Measurements from ENCODE around the gene CDH15.

DNA sequence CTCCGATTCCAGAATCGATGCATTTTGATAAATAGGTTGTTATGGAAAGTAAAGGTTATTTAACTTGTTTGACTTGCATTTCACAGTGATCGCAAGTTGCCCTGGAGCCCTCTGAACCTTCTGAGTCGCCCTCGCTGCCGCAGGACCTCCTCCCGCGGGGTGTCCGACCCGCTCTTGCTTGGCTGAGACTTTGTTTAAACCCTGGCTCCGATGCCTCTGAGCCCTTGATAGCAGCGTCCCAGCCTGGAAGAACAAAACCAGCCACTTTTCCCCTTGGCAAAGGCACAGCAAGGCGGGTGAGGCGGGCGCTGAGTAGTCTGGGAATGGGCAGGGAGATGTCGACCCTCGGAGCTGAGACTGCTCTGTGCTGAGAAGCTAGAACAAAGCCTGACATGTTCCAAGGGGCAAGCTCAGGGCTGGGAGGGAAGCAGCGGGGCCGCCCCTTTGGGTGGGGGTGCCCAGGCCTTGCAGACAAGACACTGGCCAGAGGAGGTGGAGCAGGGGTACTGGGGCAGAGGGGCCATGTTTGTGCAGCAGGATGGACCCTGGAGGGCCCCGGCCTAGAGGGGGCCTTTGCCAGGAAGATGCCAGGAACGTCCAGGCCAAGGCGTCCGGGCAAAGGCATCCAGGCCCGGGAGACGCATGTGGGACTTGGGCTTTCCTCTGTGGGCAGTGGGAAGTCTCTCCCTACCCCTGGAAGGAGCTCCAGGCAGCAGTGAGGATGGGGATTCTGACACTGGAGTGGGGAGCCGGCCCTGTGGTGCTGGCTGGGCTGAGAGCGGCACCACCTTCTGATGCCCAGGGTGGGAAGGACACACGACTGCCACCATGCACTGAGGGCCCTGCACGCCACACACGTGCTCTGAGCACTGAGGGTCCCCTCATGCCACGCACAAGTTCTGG, 30.3 kb upstream of the CDH15 start:
- no peak for TF ChIP-seq ZNF274 (IDR thresholded peaks at IDR 0.05; ENCODE audit: low read depth, low read length)
- no peak for TF ChIP-seq SUZ12 (IDR thresholded peaks at IDR 0.05; ENCODE audit: extremely low read depth, insufficient read depth, insufficient read length)

Measured in NT2/D1 (cell line).